ENCODE results near the gene TENM4.

- TF ChIP-seq CTCF (conservative IDR thresholded peaks at IDR 0.05; ENCODE audit: low read length), result no peak
- no peak for TF ChIP-seq EZH2phosphoT487 (IDR thresholded peaks at IDR 0.05; ENCODE audit: borderline replicate concordance, low read depth, low read length)
Measured at GRCh38 chr11:79151396-79151795, 289.4 kb downstream of the TENM4 start.
